Activated CD4-positive, alpha-beta T cell treated with anti-CD3 and anti-CD28 coated beads, Interleukin-2, amount 10 ng/mL, durations not matched to agents 24 days and 14 days (primary cell): ENCODE results near the gene OSM. TPM values are rescaled to one million over a fixed set of nuclear protein-coding genes. Genes with fewer than 3 reads are reported as not detected.
"Not testable (repeated sequence)": the region's sequence is repeated elsewhere in the genome, so short reads cannot be mapped to it uniquely, and the experiment has no call there.

ENCODE experiments used
- DNase-seq: peaks from one replicate; pipeline ENCODE4 v3.0.0; 2022
- H3K27ac Mint-ChIP-seq: one replicate; pipeline ENCODE4 v1.8.0; 2022; ENCODE audit warnings: mild to moderate bottlenecking, mixed read lengths
- H3K27me3 Mint-ChIP-seq: one replicate; pipeline ENCODE4 v1.8.0; 2022; ENCODE audit warnings: mixed read lengths
- H3K36me3 Mint-ChIP-seq: one replicate; pipeline ENCODE4 v1.8.0; 2022; ENCODE audit warnings: low read depth, mild to moderate bottlenecking, mixed read lengths
- H3K4me1 Mint-ChIP-seq: one replicate; pipeline ENCODE4 v1.8.0; 2021; ENCODE audit warnings: mixed read lengths
- H3K4me3 Mint-ChIP-seq: one replicate; pipeline ENCODE4 v1.8.0; 2022; ENCODE audit warnings: mild to moderate bottlenecking, moderate library complexity, mixed read lengths
- H3K9me3 Mint-ChIP-seq: one replicate; pipeline ENCODE4 v1.8.0; 2021; ENCODE audit warnings: mixed read lengths
- intact Hi-C: fragments of 100-400 bp; cut with micrococcal nuclease; formaldehyde crosslinking; loops from one replicate; pipeline ENCODE4 v1.15.1; 2023
- total RNA-seq: library from RNA; stranded (reverse); gene quantifications from 2 replicates; pipeline ENCODE4 v1.2.3, GENCODE V29; 2022

The OSM gene
- total RNA-seq, 1 donor from 2014 or later, result 62.8 TPM

- Mint-ChIP-seq H3K4me1 (peaks cover 79% of the 10 kb centered on the region), H3K27ac (peak overlapping the region; percentile 94), H3K36me3 (peaks cover 3% of the 10 kb centered on the region)
Measured at GRCh38 chr22:30222321-30222720, 44.3 kb downstream of the OSM start.

GRCh38 chr22:30221121-30221992 is 45.3 kb downstream of the OSM start:
- no peaks in the 10 kb centered on the region for H3K9me3 Mint-ChIP-seq
- intact Hi-C loops, result loop anchor here (2.0 kb wide), 1 partner anchor 23 kb away; no protein-coding TSS in a partner anchor
- peak; percentile 91 for DNase-seq
- no peaks in the 10 kb centered on the region for H3K27me3 Mint-ChIP-seq
- peak overlapping the region; percentile 94 for H3K27ac Mint-ChIP-seq
- peaks cover 3% of the 10 kb centered on the region for H3K36me3 Mint-ChIP-seq
- peak overlapping the region; percentile 69 for H3K4me3 Mint-ChIP-seq
- peaks cover 73% of the 10 kb centered on the region for H3K4me1 Mint-ChIP-seq

More at GRCh38 chr22:30222321-30222720, 44.3 kb downstream of the OSM start:
- Mint-ChIP-seq H3K4me3 (peak overlapping the region; percentile 12), H3K27me3 (no peaks in the 10 kb centered on the region), H3K9me3 (no peaks in the 10 kb centered on the region)
- DNase-seq, result no peak
- intact Hi-C loops, result no loop called here

- peak overlapping the region; percentile 69 for H3K4me3 Mint-ChIP-seq
- H3K27me3 Mint-ChIP-seq, result no peaks in the 10 kb centered on the region
- peaks cover 3% of the 10 kb centered on the region for H3K36me3 Mint-ChIP-seq
- peak overlapping the region; percentile 94 for H3K27ac Mint-ChIP-seq
- H3K4me1 Mint-ChIP-seq, result peaks cover 73% of the 10 kb centered on the region
- no peak for DNase-seq
- H3K9me3 Mint-ChIP-seq, result no peaks in the 10 kb centered on the region
- intact Hi-C loops, result loop anchor here (2.0 kb wide), 1 partner anchor 24 kb away; no protein-coding TSS in a partner anchor
Measured at GRCh38 chr22:30220338-30221012, 46.2 kb downstream of the OSM start.

DNA sequence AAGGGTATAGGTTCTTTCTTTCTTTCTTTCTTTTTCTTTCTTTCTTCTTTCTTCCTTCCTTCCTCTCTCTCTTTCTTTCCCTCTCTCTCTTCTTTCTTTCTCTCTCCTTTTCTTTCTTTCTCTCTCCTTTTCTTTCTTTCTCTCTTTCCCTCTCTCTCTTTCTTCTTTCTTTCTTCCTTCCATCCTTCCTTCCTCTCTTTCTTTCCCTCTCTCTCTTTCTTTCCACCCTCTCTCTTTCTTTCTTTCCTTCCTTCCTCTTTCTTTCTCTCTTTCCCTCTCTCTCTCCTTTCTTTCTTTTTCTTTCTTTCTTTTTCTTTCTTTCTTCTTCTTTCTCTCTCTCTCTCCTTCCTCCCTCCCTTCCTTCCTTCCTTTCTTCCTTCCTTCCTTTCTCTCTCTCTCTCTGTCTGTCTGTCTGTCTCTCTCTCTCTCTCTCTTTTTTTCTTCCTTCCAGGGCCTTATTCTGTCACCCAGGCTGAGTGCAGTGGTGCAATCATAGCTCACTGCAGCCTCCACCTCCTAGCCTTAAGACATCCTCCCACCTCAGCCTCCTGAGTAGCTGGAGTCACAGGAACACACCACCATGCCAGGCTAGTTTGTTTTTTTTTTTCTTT is 46.9 kb downstream of the OSM start:
- peaks cover 3% of the 10 kb centered on the region for H3K36me3 Mint-ChIP-seq
- intact Hi-C loops, result loop anchor here (2.0 kb wide), 1 partner anchor 25 kb away; no protein-coding TSS in a partner anchor
- peaks cover 74% of the 10 kb centered on the region for H3K4me1 Mint-ChIP-seq
- DNase-seq, result no peak
- no peaks in the 10 kb centered on the region for H3K27me3 Mint-ChIP-seq
- peak overlapping the region; percentile 94 for H3K27ac Mint-ChIP-seq
- peak overlapping the region; percentile 69 for H3K4me3 Mint-ChIP-seq
- H3K9me3 Mint-ChIP-seq, result no peaks in the 10 kb centered on the region

DNA sequence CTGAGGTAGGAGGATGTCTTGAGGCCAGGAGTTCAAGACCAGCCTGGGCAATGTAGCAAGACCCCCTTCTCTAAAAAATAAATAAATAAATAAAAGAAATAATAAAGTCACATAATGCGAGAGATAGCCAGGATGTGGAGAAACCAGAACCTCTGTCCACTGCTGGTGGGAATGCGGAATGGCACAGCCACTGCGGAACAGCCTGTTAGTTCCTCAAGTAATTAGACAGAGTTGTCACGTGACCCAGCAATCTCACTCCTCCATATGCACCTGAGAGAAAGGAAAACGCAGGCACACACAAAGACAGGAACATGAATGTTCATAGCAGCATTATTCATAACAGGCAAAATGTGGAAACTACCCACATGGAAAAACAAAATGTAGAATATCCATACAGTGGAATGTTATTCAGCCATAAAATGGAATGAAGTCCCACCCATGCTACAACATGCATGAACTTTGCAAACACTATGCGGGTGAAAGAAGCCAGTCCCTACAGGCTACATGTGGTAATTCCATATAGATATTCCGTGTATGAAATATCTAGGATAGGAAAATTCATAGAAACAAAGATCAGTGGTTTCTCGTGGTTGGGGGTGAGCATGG is 47.5 kb downstream of the OSM start:
- H3K27ac Mint-ChIP-seq, result no peak overlapping the region
- peaks cover 73% of the 10 kb centered on the region for H3K4me1 Mint-ChIP-seq
- H3K9me3 Mint-ChIP-seq, result no peaks in the 10 kb centered on the region
- intact Hi-C loops, result no loop called here
- DNase-seq, result no peak
- H3K4me3 Mint-ChIP-seq, result no peak overlapping the region
- H3K27me3 Mint-ChIP-seq, result no peaks in the 10 kb centered on the region
- H3K36me3 Mint-ChIP-seq, result peaks cover 3% of the 10 kb centered on the region

- Mint-ChIP-seq H3K4me1 (peaks cover 72% of the 10 kb centered on the region), H3K36me3 (peaks cover 3% of the 10 kb centered on the region), H3K9me3 (no peaks in the 10 kb centered on the region), H3K27ac (peak overlapping the region; percentile 60), H3K27me3 (no peaks in the 10 kb centered on the region), H3K4me3 (no peak overlapping the region)
- no peak for DNase-seq
- intact Hi-C loops, result no loop called here
Measured at GRCh38 chr22:30217698-30218560, 48.7 kb downstream of the OSM start.

- intact Hi-C loops, result no loop called here
- no peaks in the 10 kb centered on the region for H3K27me3 Mint-ChIP-seq
- peak overlapping the region; percentile 29 for H3K27ac Mint-ChIP-seq
- DNase-seq, result no peak
- H3K4me3 Mint-ChIP-seq, result no peak overlapping the region
- H3K4me1 Mint-ChIP-seq, result peaks cover 68% of the 10 kb centered on the region
- no peaks in the 10 kb centered on the region for H3K9me3 Mint-ChIP-seq
- H3K36me3 Mint-ChIP-seq, result peaks cover 3% of the 10 kb centered on the region
Measured at GRCh38 chr22:30216710-30217109, 49.9 kb downstream of the OSM start.

- H3K27me3 Mint-ChIP-seq, H3K4me3 Mint-ChIP-seq, H3K36me3 Mint-ChIP-seq, H3K27ac Mint-ChIP-seq, DNase-seq, intact Hi-C loops, H3K9me3 Mint-ChIP-seq: not testable (repeated sequence)
- H3K4me1 Mint-ChIP-seq, result peaks cover 65% of the 10 kb centered on the region
Measured at GRCh38 chr22:30216272-30216671, 50.4 kb downstream of the OSM start.

DNA sequence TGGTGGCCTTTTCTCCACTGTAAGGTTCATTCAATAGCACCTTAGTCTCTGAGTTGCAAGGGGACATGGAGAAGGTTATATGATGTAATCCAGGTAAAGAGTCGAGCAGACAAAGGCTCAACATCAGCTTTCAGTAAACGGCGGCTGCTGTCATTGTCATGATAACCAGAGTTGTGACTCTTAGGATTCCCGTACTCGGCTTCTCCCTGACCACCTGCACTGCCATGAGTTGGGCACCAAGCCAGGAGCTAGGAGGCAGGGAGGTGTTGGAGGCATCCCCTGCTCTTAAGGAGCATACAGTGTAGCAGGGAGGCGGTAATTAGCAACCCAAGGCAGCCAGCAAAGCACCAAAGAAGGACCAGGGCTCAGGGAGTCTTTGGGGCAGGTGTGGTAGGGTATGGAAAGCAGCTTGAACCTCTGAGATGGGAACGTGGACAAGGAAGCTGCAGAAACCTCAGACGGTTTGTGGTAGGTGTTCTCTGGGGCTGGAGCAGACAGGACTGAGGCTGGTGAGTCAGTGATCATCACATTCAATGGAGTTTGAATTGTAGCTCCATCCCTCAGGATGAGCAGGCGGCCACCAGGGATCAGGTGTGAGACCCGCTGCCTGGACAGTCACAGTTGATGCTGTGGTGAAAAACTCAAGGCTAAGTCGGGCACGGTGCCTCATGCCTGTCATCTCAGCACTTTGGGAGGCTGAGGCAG is 51.8 kb downstream of the OSM start:
- H3K4me1 Mint-ChIP-seq, result peaks cover 56% of the 10 kb centered on the region
- DNase-seq, result no peak
- no peaks in the 10 kb centered on the region for H3K36me3 Mint-ChIP-seq
- no peak overlapping the region for H3K4me3 Mint-ChIP-seq
- no peaks in the 10 kb centered on the region for H3K9me3 Mint-ChIP-seq
- intact Hi-C loops, result no loop called here
- peak overlapping the region; percentile 80 for H3K27ac Mint-ChIP-seq
- H3K27me3 Mint-ChIP-seq, result no peaks in the 10 kb centered on the region

DNA sequence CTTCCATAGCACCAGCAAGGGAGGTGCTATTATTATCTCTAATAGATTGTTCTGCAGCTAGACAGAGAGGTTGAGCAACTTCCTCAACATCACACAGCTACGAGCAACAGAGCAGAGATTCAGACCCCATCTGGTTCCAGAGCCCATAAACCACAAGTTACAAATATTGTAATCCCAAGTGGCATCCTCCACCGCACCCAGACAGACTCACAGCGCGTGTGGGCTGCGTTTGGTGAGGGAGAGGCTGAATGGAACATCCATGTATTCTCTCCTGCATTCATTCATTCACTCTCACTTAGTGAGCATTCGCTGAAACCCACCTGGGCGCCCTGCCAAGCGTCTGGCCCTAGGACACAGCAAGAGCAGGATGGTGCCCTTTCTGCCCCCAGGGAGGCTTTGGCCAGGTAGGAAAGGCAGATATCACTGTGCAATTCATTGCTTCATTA is 53.6 kb downstream of the OSM start:
- DNase-seq, result no peak
- H3K4me1 Mint-ChIP-seq, result peaks cover 47% of the 10 kb centered on the region
- no peaks in the 10 kb centered on the region for H3K9me3 Mint-ChIP-seq
- H3K27me3 Mint-ChIP-seq, result no peaks in the 10 kb centered on the region
- no peaks in the 10 kb centered on the region for H3K36me3 Mint-ChIP-seq
- intact Hi-C loops, result loop anchor here (2.0 kb wide), 1 partner anchor 16 kb away; no protein-coding TSS in a partner anchor
- peak overlapping the region; percentile 87 for H3K27ac Mint-ChIP-seq
- H3K4me3 Mint-ChIP-seq, result peak overlapping the region; percentile 42
